SK-MEL-5 (cell line): ENCODE measurements around the gene PLXNB1. TPM values are rescaled to one million over a fixed set of nuclear protein-coding genes. Genes with fewer than 3 reads are reported as not detected.

Experiments
- DNase-seq: peaks from one replicate; pipeline ENCODE4 v3.0.0-alpha.2; 2016; ENCODE audit warnings: low read depth, low spot score
- in situ Hi-C: cut with HindIII; loops from 2 replicates; pipeline ENCODE4 v1.10.0; 2016; ENCODE audit warnings: low sequenced_read_pairs, high pct_unique_total_duplicates, low pct_unique_long_range_greater_than_20kb
- total RNA-seq: library from RNA; depleted of rRNA; stranded (reverse); fragments of >200 nt; shearing (Covaris generic); gene quantifications from 2 replicates; pipeline ENCODE4 v1.2.3, GENCODE V29; 2014

PLXNB1 gene
- total RNA-seq, 1 experiment from 2014 or later: 7.4 TPM

DNA sequence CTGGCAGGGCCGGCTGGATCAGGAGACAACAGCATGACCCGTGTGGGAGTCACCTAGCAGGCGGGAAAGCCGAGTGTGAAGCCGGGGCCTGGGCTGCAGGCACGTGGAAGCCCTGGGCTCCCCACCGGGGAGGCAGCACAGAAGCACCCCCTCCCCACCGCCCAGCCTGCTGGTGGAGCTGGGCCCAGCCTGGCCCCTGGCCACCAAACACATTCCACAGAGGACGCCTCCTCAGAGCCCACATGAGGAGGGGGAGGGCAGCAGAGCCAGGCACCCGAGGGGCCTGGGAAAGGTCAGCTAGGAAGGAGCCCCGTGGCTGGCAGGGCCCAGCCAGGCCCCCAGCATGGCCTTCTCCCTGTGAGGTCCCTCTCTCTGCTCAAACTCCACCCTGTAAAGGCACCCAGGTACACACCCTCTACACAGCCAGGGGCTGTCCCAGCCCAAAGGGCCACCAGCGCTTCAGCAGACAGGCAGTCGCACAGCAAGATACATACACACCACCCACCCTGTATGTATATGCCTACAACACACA is 4.5 kb downstream of the PLXNB1 start:
- in situ Hi-C loops: no loop called here
- DNase-seq: no peak

GRCh38 chr3:48423883-48424695 is 5.8 kb downstream of the PLXNB1 start:
- in situ Hi-C loops: no loop called here

GRCh38 chr3:48423241-48423882 is 6.5 kb downstream of the PLXNB1 start:
- DNase-seq: no peak
- in situ Hi-C loops: no loop called here

More at GRCh38 chr3:48423883-48424695, 5.8 kb downstream of the PLXNB1 start:
- DNase-seq: no peak

DNA sequence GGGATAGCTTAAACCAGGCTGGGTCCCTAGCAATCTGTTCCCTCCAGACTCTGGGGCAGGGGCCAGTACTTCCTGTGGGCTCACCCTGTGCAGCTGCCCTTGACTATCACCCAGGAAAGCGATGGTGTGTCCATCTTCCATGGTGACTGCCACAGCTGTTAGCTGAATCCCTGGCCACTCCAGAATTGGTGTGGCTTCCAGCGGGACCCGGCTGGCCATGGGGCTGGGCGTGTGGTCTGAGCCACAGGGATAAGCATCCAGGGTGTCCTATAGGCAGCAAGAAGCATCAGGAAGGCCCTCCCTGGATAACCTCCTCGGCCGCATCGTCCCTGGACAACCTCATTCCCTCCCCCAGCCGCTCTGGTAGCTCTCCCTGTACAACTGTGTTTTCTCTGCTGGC is 7.2 kb downstream of the PLXNB1 start:
- in situ Hi-C loops: no loop called here
- DNase-seq: no peak

DNA sequence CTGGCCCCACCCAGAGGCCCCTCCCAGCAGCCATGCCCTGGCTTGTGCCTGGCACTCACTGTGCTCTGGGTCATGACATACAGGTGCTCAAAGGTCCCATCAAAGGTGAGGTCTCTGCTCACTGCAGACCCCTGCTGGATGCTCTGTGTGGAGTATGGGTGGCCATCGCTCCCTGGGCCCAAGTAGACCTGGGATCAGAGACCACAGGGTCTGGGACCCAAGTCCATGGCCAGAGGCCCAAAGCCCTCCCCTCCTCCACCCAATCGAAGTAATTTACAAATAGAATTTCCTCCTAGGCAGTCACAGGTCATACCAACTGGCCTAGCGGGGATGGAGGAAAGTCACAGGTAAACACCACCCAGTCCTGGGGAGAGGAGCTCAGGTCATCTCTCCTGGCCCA is 7.6 kb downstream of the PLXNB1 start:
- in situ Hi-C loops: no loop called here
- DNase-seq: no peak

DNA sequence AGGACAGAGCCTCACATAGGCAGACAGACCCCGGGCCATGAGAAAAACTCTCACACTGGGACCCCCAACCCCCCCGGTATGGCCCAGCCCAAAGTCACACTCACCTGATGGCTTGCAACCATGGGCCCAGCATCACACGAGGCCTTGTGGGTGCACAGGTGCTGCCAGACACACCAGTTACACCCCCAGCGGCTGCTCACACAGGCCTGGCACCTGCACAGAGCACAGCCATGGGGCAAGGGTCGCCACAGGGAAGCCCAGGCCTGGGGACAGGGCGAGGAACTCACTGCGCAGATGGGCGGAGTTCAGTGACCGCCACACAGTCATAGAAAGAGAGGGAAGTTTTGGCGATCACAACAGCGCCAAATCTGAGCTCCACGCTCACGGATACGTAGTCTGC is 9.3 kb downstream of the PLXNB1 start:
- DNase-seq: no peak
- in situ Hi-C loops: no loop called here

DNA sequence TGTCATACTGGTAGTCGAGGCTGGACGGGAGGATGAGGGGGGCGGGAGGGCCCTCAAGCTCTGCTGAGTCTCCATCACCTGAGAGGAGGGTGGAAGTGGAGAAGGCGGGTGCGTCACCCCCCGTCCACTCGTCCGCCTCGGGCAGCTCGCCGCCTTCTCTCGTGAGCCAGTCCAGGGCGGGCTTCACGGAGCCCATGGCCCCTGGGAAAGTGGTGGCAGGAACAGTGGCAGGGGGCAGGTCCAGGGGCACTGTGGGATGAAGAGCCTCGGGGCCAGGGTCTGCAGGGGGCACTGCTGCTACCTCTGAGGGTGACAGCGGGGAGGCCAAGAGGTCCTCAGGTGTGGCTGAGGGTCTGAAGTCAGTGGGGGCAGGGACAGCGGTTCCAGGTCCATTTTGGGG is 10.3 kb downstream of the PLXNB1 start:
- DNase-seq: no peak
- in situ Hi-C loops: no loop called here

- in situ Hi-C loops: no loop called here
- no peak for DNase-seq
These were observed 10.7 kb downstream of the PLXNB1 start for GRCh38 chr3:48419149-48419548.

DNA sequence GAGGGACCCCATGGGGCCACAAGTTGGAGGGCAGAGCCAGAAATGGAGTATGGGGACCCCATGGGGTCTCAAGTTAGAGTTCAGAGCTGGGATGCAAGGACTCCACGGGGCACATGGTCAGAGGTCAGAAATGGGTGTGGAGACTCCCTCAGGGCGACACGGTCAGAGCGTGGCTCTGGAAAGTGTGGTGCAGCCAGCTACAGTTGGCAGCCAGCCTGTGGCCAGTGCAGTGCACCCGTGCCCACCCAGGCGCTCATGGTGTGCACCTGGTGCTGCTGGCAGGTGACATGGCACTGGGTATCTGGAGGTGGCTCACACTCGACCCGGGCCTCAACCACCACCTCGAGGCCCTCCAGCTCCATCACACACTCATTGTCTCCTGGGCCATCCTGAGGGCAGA is 11.2 kb downstream of the PLXNB1 start:
- in situ Hi-C loops: no loop called here
- no peak for DNase-seq

DNA sequence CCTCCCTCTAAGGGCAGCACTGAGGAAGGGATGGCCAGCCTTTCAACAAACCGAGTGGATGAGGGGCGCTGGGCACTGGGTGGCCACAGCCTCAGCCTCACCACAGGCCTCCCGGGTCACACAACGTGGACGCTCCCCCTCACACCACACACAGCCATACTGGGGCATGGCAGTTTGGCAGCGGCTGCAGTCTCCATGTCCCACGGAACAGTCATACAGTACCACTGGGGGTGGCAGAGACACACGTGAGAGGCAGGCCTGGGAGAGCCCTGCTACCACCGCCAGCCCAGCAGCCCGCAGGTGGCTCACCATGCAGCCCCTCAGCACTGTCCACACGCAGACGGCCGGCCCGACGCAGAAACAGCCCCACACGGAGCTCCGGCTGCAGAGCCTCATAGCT is 11.7 kb downstream of the PLXNB1 start:
- in situ Hi-C loops: no loop called here
- DNase-seq: no peak

GRCh38 chr3:48417529-48418108 is 12.3 kb downstream of the PLXNB1 start:
- in situ Hi-C loops: no loop called here
- no peak for DNase-seq

- in situ Hi-C loops: no loop called here
- no peak for DNase-seq
These were observed 13.3 kb downstream of the PLXNB1 start for GRCh38 chr3:48416546-48416945.

DNA sequence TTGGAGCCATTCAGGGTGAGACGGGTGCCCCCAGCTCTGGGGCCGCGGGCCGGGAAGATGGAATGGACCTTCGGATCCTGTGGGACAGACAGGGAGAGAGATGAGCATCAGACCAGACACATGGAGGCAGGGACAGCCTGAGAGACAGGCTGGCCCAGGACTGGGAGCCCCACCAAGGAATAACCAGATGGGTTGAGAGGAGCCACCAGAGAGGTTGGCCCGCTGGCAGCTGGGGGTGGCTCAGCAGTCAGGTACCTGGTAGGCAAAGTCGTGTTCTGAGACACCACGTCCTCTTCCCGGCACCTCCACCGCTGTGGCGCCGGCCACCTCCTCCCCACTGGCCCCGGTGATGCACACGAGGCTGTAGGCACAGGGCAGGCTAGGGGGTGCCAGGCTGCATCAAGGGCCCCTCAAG is 13.8 kb downstream of the PLXNB1 start:
- DNase-seq: no peak
- in situ Hi-C loops: no loop called here

- no peak for DNase-seq
- in situ Hi-C loops: no loop called here
These were observed 14.5 kb downstream of the PLXNB1 start for GRCh38 chr3:48415251-48415953.

DNA sequence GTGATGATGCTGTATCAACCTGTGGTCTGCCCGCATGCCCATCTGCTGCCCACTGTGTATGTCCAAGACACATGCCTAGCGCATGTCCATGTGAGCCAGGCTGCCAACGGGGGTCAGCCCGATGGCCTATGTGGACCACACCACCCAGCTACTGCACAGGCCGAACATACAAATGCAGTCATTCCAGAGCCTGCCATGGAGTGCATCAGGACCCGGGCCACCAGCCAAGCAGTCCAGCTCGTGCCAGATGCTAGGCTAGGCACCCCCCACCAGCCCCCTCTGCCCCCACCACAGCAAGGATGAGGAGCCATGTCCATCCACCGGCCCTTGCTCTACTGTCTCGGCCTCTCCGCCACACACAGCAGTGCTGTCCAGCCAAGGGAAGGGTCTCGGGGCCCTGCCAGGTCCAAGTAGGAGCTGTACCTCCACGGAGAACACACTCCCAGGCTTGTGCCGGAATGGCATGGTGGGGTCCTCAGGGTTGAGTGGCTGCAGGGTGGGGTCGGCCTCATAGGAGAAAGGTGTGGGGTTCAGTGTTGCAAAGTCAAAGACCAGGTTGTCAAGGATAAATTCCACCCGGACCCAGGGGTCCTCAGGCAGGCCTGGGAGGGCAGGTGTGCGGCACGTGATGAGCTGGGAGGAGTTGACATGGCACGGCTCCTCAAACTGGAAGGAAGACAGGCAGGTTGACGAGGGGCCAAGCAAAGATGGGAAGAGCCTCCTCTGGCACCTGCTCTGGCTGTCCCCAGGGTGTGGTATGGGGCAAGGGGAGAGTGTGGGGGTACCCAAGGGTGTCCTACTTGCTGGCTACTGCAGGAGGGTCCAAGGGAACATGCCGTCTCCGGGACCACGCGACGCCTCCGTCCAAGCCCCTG is 15.3 kb downstream of the PLXNB1 start:
- in situ Hi-C loops: no loop called here

GRCh38 chr3:48413611-48414010 is 16.3 kb downstream of the PLXNB1 start:
- in situ Hi-C loops: no loop called here
- DNase-seq: no peak

More for the DNA sequence above, 15.3 kb downstream of the PLXNB1 start:
- no peak for DNase-seq

DNA sequence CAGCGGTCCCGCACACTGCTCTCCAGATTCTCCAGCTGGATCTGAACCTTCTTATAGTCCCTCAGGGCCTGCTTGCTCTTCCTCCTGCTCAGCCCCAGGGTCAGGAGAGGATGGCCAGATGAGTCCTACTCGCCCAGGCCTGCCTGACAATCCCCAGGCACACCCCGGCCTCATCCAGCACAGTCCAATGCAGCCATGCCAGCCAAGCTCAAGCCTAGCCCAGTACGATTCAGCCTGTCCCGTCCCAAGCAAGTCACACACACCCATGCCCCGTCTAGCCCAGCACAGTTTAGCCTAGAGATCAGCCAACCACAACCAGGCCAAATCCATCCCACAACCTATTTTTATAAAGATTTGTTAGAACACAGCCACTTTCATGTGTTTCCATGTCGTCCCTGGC is 16.8 kb downstream of the PLXNB1 start:
- in situ Hi-C loops: no loop called here
- no peak for DNase-seq
